IMR-90 (cell line): Measurements from ENCODE around the gene KLK8. TPM values are rescaled to one million over a fixed set of nuclear protein-coding genes. Genes with fewer than 3 reads are reported as not detected.
A peak's percentile ranks its signal among the peaks of the same experiment; 100 is the strongest.

Experiments used
- ATAC-seq: fragments of 200-7000 bp; cut with Tn5 transposase; 2 replicates; pipeline ENCODE4 v1.9.1; 2020; ENCODE audit warnings: low read depth, mild to moderate bottlenecking, moderate library complexity
- BruUV-seq: library from RNA; stranded (reverse); fragments of 400-500 nt; replicated peaks from 2 replicates; lab custom pipeline; 2021; lab: Mats Ljungman, UMichigan
- CTCF ChIA-PET: fragments of 300-600 bp; formaldehyde crosslinking; extraction: SDS; loops from one replicate; lab custom pipeline; 2021; ENCODE audit warnings: antibody characterized with exemption; lab: Yijun Ruan, JAX
- POLR2A ChIA-PET: fragments of 300-600 bp; sonication (Branson Sonifier 250); formaldehyde crosslinking; loops from one replicate; lab custom pipeline; 2022; ENCODE audit warnings: antibody characterized with exemption; ENCODE audit not compliant: unreplicated experiment; lab: Charles Lee
- DNase-seq: peaks from one replicate; pipeline ENCODE4 v3.0.0; 2013
- H2AFZ ChIP-seq: replicated peaks from 2 replicates; pipeline ENCODE3; 2013; ENCODE audit warnings: low read length, mild to moderate bottlenecking; ENCODE audit not compliant: poor library complexity
- H2AK5ac ChIP-seq: 2 replicates; pipeline ENCODE4 v1.6.1; 2013; ENCODE audit warnings: low read depth, low read length, inconsistent platforms
- H2AK9ac ChIP-seq: replicated peaks from 2 replicates; pipeline ENCODE3; 2013; ENCODE audit warnings: mild to moderate bottlenecking, low read depth, low read length, moderate library complexity; ENCODE audit not compliant: poor library complexity
- H2BK120ac ChIP-seq: 2 replicates; pipeline ENCODE4 v1.6.1; 2013; ENCODE audit warnings: low read depth, low read length, inconsistent platforms
- H2BK15ac ChIP-seq: 3 replicates; pipeline ENCODE4 v1.6.1; 2013; ENCODE audit warnings: low read depth, low read length, inconsistent platforms
- H2BK20ac ChIP-seq: 2 replicates; pipeline ENCODE4 v1.6.1; 2013; ENCODE audit warnings: low read depth, mild to moderate bottlenecking, inconsistent platforms, low read length, moderate library complexity
- H2BK5ac ChIP-seq: 2 replicates; pipeline ENCODE4 v1.6.1; 2013; ENCODE audit warnings: mild to moderate bottlenecking, low read depth, low read length, inconsistent platforms; ENCODE audit not compliant: poor library complexity, severe bottlenecking
- H3K14ac ChIP-seq: replicated peaks from 2 replicates; pipeline ENCODE4 v1.6.1; 2013; ENCODE audit warnings: low read depth, low read length, inconsistent platforms
- H3K18ac ChIP-seq: 2 replicates; pipeline ENCODE4 v1.6.1; 2013; ENCODE audit warnings: low read depth, low read length, control low read depth
- H3K23ac ChIP-seq: 2 replicates; pipeline ENCODE4 v1.6.1; 2013; ENCODE audit warnings: low read depth, low read length, inconsistent platforms
- H3K27ac ChIP-seq: 2 replicates; pipeline ENCODE4 v1.5.1; 2013; ENCODE audit warnings: mild to moderate bottlenecking, control low read depth, low read length; ENCODE audit not compliant: insufficient read depth
- H3K27me3 ChIP-seq: 2 replicates; pipeline ENCODE4 v1.6.1; 2013; ENCODE audit warnings: low read length; ENCODE audit not compliant: control insufficient read depth, insufficient read depth
- H3K36me3 ChIP-seq: 2 replicates; pipeline ENCODE4 v1.6.1; 2013; ENCODE audit warnings: low read length, mixed read lengths; ENCODE audit not compliant: control insufficient read depth, insufficient read depth
- H3K4ac ChIP-seq: 2 replicates; pipeline ENCODE4 v1.6.1; 2013; ENCODE audit warnings: low read depth, low read length, inconsistent platforms
- H3K4me1 ChIP-seq: 2 replicates; pipeline ENCODE4 v1.6.1; 2013; ENCODE audit warnings: low read length, mixed read lengths; ENCODE audit not compliant: control insufficient read depth, insufficient read depth
- H3K4me2 ChIP-seq: 2 replicates; pipeline ENCODE4 v1.6.1; 2013; ENCODE audit warnings: low read depth, mild to moderate bottlenecking, control low read depth, low read length, moderate library complexity
- H3K4me3 ChIP-seq: 2 replicates; pipeline ENCODE4 v1.5.1; 2013; ENCODE audit warnings: low read depth, mild to moderate bottlenecking, control low read depth, low read length, moderate library complexity; ENCODE audit not compliant: insufficient read depth
- H3K56ac ChIP-seq: 2 replicates; pipeline ENCODE4 v1.6.1; 2013; ENCODE audit warnings: low read length, inconsistent platforms; ENCODE audit not compliant: insufficient read depth; ENCODE audit errors: extremely low read depth
- H3K79me1 ChIP-seq, 2 experiments: 2 replicates each; pipeline ENCODE4 v1.6.1; 2013; ENCODE audit warnings: low read length in 2 of 2, inconsistent platforms in 1 of 2, low read depth in 1 of 2
- H3K9ac ChIP-seq: 2 replicates; pipeline ENCODE4 v1.6.1; 2013; ENCODE audit warnings: low read depth, low read length, control low read depth
- H3K9me1 ChIP-seq: 2 replicates; pipeline ENCODE4 v1.6.1; 2013; ENCODE audit warnings: low read length, inconsistent platforms; ENCODE audit not compliant: insufficient read depth
- H3K9me3 ChIP-seq: 2 replicates; pipeline ENCODE4 v1.6.1; 2013; ENCODE audit warnings: low read length; ENCODE audit not compliant: control insufficient read depth, insufficient read depth
- H4K20me1 ChIP-seq: 2 replicates; pipeline ENCODE4 v1.6.1; 2013; ENCODE audit warnings: low read length, inconsistent platforms; ENCODE audit not compliant: insufficient read depth
- H4K5ac ChIP-seq: 2 replicates; pipeline ENCODE4 v1.6.1; 2013; ENCODE audit warnings: mild to moderate bottlenecking, low read depth, low read length, control low read depth
- H4K8ac ChIP-seq, 2 experiments: 2 replicates each; pipeline ENCODE4 v1.6.1; 2013; ENCODE audit warnings: low read depth in 2 of 2, low read length in 2 of 2, control low read depth in 1 of 2, inconsistent platforms in 1 of 2
- H4K91ac ChIP-seq: 2 replicates; pipeline ENCODE4 v1.6.1; 2013; ENCODE audit warnings: low read depth, low read length, inconsistent platforms; ENCODE audit not compliant: insufficient read depth
- CHD1 ChIP-seq: IDR thresholded peaks from 2 replicates; pipeline ENCODE4 v1.6.1; 2012; ENCODE audit warnings: low read depth, low read length, improper control_type of control experiment
- CTCF ChIP-seq: conservative IDR thresholded peaks from 2 replicates; pipeline ENCODE4 v1.5.1; 2012; ENCODE audit warnings: mild to moderate bottlenecking, low read depth, low read length, improper control_type of control experiment
- MAFK ChIP-seq: IDR thresholded peaks from 2 replicates; pipeline ENCODE4 v1.6.1; 2012; ENCODE audit warnings: low read depth, low read length, improper control_type of control experiment
- MAZ ChIP-seq: IDR thresholded peaks from 2 replicates; pipeline ENCODE4 v1.6.1; 2012; ENCODE audit warnings: low read depth, mild to moderate bottlenecking, low read length, improper control_type of control experiment, moderate library complexity, borderline replicate concordance
- NFE2L2 ChIP-seq: fragments of 150-350 bp; IDR thresholded peaks from 2 replicates; pipeline ENCODE4 v1.6.1; 2016; ENCODE audit warnings: low read depth, mild to moderate bottlenecking, low read length
- POLR2A ChIP-seq: IDR thresholded peaks from 2 replicates; pipeline ENCODE4 v1.6.1; 2012; ENCODE audit warnings: mild to moderate bottlenecking, low read depth, low read length
- RAD21 ChIP-seq: IDR thresholded peaks from 2 replicates; pipeline ENCODE4 v1.6.1; 2012; ENCODE audit warnings: low read length, improper control_type of control experiment
- RCOR1 ChIP-seq: IDR thresholded peaks from 2 replicates; pipeline ENCODE4 v1.6.1; 2012; ENCODE audit warnings: mild to moderate bottlenecking, low read length, improper control_type of control experiment; ENCODE audit not compliant: insufficient replicate concordance
- RFX5 ChIP-seq: IDR thresholded peaks from 2 replicates; pipeline ENCODE4 v1.8.0; 2012; ENCODE audit warnings: low read depth, mild to moderate bottlenecking, low read length, moderate library complexity
- USF2 ChIP-seq: fragments of 150-350 bp; IDR thresholded peaks from 2 replicates; pipeline ENCODE4 v1.6.1; 2017; ENCODE audit warnings: mild to moderate bottlenecking, antibody characterized with exemption, low read length, low read depth
- WGBS, 2 experiments: methylation state at CpG; one replicate each; pipeline versions ENCODE4 v1.1.5 to v1.1.7; 2013; ENCODE audit warnings: missing lambda C conversion rate in 2 of 2; ENCODE audit not compliant: insufficient read length in 1 of 2; ENCODE audit errors: extremely low coverage in 2 of 2; 5-methylcytosine and 5-hydroxymethylcytosine counted together
- dilution Hi-C: fragments of 300-500 bp; cut with HindIII; formaldehyde crosslinking; loops from one replicate; pipeline ENCODE4 v1.14.3; 2018; ENCODE audit warnings: low sequenced_read_pairs; ENCODE audit not compliant: unreplicated experiment
- in situ Hi-C: fragments of 300-500 bp; cut with MboI; formaldehyde crosslinking; loops from 3 replicates; pipeline ENCODE4 v1.14.3; 2019; ENCODE audit warnings: low sequenced_read_pairs, inconsistent platforms, mixed read lengths
- intact Hi-C: fragments of 100-400 bp; cut with micrococcal nuclease; formaldehyde crosslinking; loops from 2 replicates; pipeline ENCODE4 v1.10.0; 2022
- polyA plus RNA-seq, 3 experiments: library from polyadenylated mRNA; depleted of rRNA; stranded (reverse); fragments of >200 nt; gene quantifications; 2 replicates each; pipeline ENCODE4 v1.2.3, GENCODE V29; 2012; ENCODE audit warnings: low replicate concordance in 1 of 3
- total RNA-seq: library from RNA; depleted of rRNA; stranded (reverse); fragments of >200 nt; gene quantifications from 2 replicates; pipeline ENCODE4 v1.2.3, GENCODE V29; 2012

The KLK8 gene
- total and polyA plus RNA-seq, 2 of the 4 experiments (the other 2 are of a cell fraction), result not detected

GRCh38 chr19:51018745-51019543 lies 17.5 kb upstream of the KLK8 start (continued):
- TF ChIP-seq MAFK, result no peak

- no peaks in the 10 kb centered on the region for H3K79me1 ChIP-seq
- 1% methylated on average over 42 of the region's 68 CpGs; no CpG with 5 or more reads in 1 of the 2 experiments for WGBS, 2 experiments
- no peaks in the 10 kb centered on the region for H3K36me3 ChIP-seq
- H3K23ac ChIP-seq, result no peak overlapping the region
- dilution Hi-C loops, result no loop called here
- H3K14ac ChIP-seq, result no peak overlapping the region
- no peak overlapping the region for H2BK15ac ChIP-seq
- BruUV-seq, result no TSS peak
- H4K8ac ChIP-seq, result no peak overlapping the region
- no peak overlapping the region for H3K9ac ChIP-seq
- no peak overlapping the region; the same call in 1 of the 2 replicates for H3K4me2 ChIP-seq
- intact Hi-C loops, result loop anchor here (10.0 kb wide), 1 partner anchor 662 kb away; no protein-coding TSS in a partner anchor
- 0 out of 2 replicates have a peak, but pooled peaks have one; percentile 13 for TF ChIP-seq RAD21
- no peak for TF ChIP-seq POLR2A
- TF ChIP-seq CHD1, result no peak
- peak; percentile 43 for TF ChIP-seq CTCF
- TF ChIP-seq MAZ, result no peak
- no peak for TF ChIP-seq NFE2L2
- no peak for TF ChIP-seq RFX5
- no peak for TF ChIP-seq USF2
- TF ChIP-seq RCOR1, result no peak
- H2BK5ac ChIP-seq, result no peak overlapping the region
- H3K9me1 ChIP-seq, result no peaks in the 10 kb centered on the region
- peak; percentile 16 for DNase-seq
- peak overlapping the region; percentile 58 for H2AFZ ChIP-seq
- H2AK5ac ChIP-seq, result no peak overlapping the region
- peak overlapping the region; percentile 55 for H2AK9ac ChIP-seq
- no peak overlapping the region for H4K91ac ChIP-seq
- H3K4me3 ChIP-seq, result no peak overlapping the region
- ChIA-PET POLR2A (no interaction called here), CTCF (interaction anchor here (0.8 kb wide), 1 partner anchor 152 kb away, joined by 3 read pairs; no protein-coding TSS in a partner anchor)
- no peak overlapping the region for H3K18ac ChIP-seq
- peaks cover 19% of the 10 kb centered on the region for H3K27me3 ChIP-seq
- H3K27ac ChIP-seq, result no peak overlapping the region
- no peaks in the 10 kb centered on the region for H3K4me1 ChIP-seq
- H4K5ac ChIP-seq, result no peak overlapping the region
- no peak overlapping the region for H2BK20ac ChIP-seq
- in situ Hi-C loops, result no loop called here
- no peak overlapping the region for H2BK120ac ChIP-seq
- H4K20me1 ChIP-seq, result no peaks in the 10 kb centered on the region
- ATAC-seq, result peak; percentile 56
- no peaks in the 10 kb centered on the region; the same call in 1 of the 2 replicates for H3K9me3 ChIP-seq
- H3K4ac ChIP-seq, result no peak overlapping the region
- no peak overlapping the region for H3K56ac ChIP-seq
These were observed 15.6 kb upstream of the KLK8 start for GRCh38 chr19:51016798-51017683.
